Activated T-helper 1 cell treated with anti-CD3 and anti-CD28 coated beads, Interleukin-12 subunit alpha, Interleukin-12 subunit beta, Interleukin-2, Interleukin-4 antibody, amounts not matched to agents 30 ng/mL and 10 ng/mL and 1 ng/mL, durations not matched to agents 14 hours and 24 hours and 36 hours (primary cell): ENCODE measurements around the gene PTCRA. TPM values are rescaled to one million over a fixed set of nuclear protein-coding genes. Genes with fewer than 3 reads are reported as not detected.

Source experiments
- DNase-seq: peaks from one replicate; pipeline ENCODE4 v3.0.0; 2021; ENCODE audit warnings: low spot score
- H3K27ac Mint-ChIP-seq: one replicate; pipeline ENCODE4 v1.8.0; 2021; ENCODE audit warnings: mild to moderate bottlenecking, mixed read lengths
- H3K27me3 Mint-ChIP-seq: one replicate; pipeline ENCODE4 v1.8.0; 2022; ENCODE audit warnings: mild to moderate bottlenecking, moderate library complexity, mixed read lengths; ENCODE audit not compliant: insufficient read depth
- H3K36me3 Mint-ChIP-seq: one replicate; pipeline ENCODE4 v1.8.0; 2021; ENCODE audit warnings: low read depth, mixed read lengths
- H3K4me1 Mint-ChIP-seq: one replicate; pipeline ENCODE4 v1.8.0; 2021; ENCODE audit warnings: low read depth, mixed read lengths
- H3K4me3 Mint-ChIP-seq: one replicate; pipeline ENCODE4 v1.8.0; 2021; ENCODE audit warnings: mild to moderate bottlenecking, moderate library complexity, mixed read lengths
- H3K9me3 Mint-ChIP-seq: one replicate; pipeline ENCODE4 v1.8.0; 2021; ENCODE audit warnings: mixed read lengths
- intact Hi-C: fragments of 100-400 bp; cut with micrococcal nuclease; formaldehyde crosslinking; loops from one replicate; pipeline ENCODE4 v1.15.1; 2024
- total RNA-seq: library from RNA; stranded (reverse); gene quantifications from 2 replicates; pipeline ENCODE4 v1.2.3, GENCODE V29; 2022

PTCRA gene
- total RNA-seq, 1 donor from 2014 or later, result not detected

DNA sequence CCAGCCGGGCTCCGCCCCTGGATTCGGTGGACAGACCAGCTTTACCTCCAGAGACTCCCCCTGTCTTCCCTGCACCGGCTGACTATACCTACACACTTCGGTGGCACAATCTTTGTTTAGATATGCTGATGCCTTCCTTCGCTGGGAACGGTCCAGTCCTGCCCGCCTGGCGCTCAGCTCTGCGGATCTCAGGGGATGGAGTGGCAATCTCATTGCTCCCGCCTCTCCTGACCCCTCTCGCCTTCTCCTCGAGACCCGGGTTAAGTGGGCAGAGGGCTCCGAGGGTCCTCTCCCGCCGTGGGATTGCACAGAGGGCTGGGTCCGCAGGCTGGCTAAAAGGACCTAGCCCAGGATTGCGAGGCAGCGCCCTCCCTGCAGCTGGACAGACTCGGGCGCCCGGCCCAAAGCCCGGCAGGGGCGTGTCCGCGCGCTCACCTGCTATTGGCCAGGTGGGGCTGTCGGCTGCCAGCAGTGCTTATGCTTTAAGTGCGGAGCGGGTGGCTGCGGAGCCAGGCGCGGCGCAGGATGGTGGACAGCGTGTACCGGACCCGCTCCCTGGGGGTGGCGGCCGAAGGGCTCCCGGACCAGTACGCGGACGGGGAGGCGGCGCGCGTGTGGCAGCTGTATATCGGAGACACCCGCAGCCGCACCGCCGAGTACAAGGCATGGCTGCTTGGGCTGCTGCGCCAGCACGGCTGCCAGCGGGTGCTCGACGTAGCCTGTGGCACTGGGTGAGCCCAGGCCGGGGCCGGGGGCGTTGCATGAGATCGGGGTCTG, 44.6 kb downstream of the PTCRA start, which contains the start of gene GNMT:
TSS of gene GNMT (plus strand) at position 512 of the 777 bp plus-strand sequence. CDS start at position 526, 14 bp downstream.
- DNase-seq, result peak; percentile 11
- peaks cover 18% of the 10 kb centered on the region for H3K27me3 Mint-ChIP-seq
- H3K4me3 Mint-ChIP-seq, result peak within 1 kb of the TSS; percentile 49
- H3K36me3 Mint-ChIP-seq, result peaks cover 13% of the 10 kb centered on the region
- H3K27ac Mint-ChIP-seq, result no peak within 1 kb of the TSS
- peaks cover 18% of the 10 kb centered on the region for H3K4me1 Mint-ChIP-seq
- no peaks in the 10 kb centered on the region for H3K9me3 Mint-ChIP-seq
- intact Hi-C loops, result loop anchor here (1.0 to 5.0 kb wide), 2 partner anchors 19 to 58 kb away; partner anchors contain the start of gene PEX6

DNA sequence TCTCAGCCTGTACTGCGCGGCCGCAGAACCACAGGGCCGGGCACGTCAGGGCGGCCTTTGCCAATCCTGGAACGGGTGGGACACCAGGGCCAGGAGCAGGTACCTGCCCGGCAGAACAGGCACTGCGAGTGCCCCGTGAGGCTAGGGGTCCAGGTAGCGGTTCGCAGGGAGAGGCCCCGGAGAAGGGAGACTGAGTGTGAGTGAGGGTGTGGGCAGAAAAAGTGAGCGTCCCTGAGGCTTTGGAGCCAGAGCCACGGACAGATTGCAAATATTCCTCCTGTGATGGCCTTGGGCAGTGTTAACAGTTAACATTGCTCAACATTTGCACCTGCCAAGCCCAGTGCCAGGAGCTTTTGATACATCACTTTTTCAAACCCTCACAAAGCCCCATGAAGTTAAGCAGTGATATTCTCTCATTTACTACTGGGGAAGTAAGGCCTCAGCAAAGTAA, 45.2 kb downstream of the PTCRA start:
- H3K27me3 Mint-ChIP-seq, result peaks cover 18% of the 10 kb centered on the region
- H3K27ac Mint-ChIP-seq, result no peak overlapping the region
- no peak for DNase-seq
- peaks cover 13% of the 10 kb centered on the region for H3K36me3 Mint-ChIP-seq
- H3K4me1 Mint-ChIP-seq, result peaks cover 18% of the 10 kb centered on the region
- H3K4me3 Mint-ChIP-seq, result no peak overlapping the region
- intact Hi-C loops, result loop anchor here (5.0 kb wide), 1 partner anchor 59 kb away; no protein-coding TSS in a partner anchor
- H3K9me3 Mint-ChIP-seq, result no peaks in the 10 kb centered on the region

DNA sequence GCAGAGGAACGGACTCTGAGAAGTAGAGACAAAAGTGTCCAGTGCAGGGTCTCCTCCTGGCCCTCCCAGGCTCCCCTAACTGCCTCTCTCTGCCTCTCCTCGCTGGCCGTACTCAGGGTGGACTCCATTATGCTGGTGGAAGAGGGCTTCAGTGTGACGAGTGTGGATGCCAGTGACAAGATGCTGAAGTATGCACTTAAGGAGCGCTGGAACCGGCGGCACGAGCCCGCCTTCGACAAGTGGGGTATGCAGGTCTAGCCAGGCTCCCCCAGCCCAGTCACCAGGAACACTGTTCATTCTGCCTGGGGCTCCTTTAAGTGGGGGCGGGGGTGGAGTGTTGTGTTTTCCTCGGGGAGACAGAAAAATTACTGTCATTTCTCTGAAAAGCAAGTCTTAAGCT, 46.2 kb downstream of the PTCRA start:
- DNase-seq, result no peak
- Mint-ChIP-seq H3K4me1 (peaks cover 18% of the 10 kb centered on the region), H3K9me3 (no peaks in the 10 kb centered on the region), H3K4me3 (no peak overlapping the region), H3K27ac (no peak overlapping the region), H3K27me3 (peaks cover 18% of the 10 kb centered on the region), H3K36me3 (peaks cover 13% of the 10 kb centered on the region)
- intact Hi-C loops, result loop anchor here (5.0 kb wide), 1 partner anchor 60 kb away; no protein-coding TSS in a partner anchor

DNA sequence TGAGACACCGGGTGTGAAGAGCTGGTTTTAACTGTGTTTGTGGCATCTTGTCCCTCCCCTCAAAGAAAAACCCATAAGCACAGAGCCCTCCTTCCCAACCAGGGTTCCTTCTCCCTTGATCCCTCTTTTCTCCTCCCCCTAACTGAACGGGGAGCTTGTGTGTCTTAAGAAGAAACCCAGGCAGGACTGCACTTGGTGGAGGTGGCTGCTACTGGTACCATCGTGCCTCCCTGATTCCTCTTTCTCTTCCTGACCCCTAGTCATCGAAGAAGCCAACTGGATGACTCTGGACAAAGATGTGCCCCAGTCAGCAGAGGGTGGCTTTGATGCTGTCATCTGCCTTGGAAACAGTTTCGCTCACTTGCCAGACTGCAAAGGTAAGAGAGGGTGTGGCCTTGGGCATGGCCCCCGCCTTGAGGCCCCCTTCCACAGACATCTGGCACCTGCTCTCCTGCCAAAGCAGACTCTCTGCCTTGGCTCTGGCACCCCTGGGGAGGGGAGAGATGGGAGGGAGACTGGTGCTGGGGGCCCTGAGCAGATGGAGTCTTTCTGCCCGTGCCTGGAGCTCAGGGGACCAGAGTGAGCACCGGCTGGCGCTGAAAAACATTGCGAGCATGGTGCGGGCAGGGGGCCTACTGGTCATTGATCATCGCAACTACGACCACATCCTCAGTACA, 46.8 kb downstream of the PTCRA start:
- Mint-ChIP-seq H3K27ac (no peak overlapping the region), H3K4me1 (peaks cover 18% of the 10 kb centered on the region), H3K36me3 (peaks cover 15% of the 10 kb centered on the region), H3K27me3 (peaks cover 18% of the 10 kb centered on the region), H3K4me3 (no peak overlapping the region), H3K9me3 (no peaks in the 10 kb centered on the region)
- intact Hi-C loops, result loop anchor here (5.0 kb wide), 1 partner anchor 60 kb away; no protein-coding TSS in a partner anchor
- no peak for DNase-seq

DNA sequence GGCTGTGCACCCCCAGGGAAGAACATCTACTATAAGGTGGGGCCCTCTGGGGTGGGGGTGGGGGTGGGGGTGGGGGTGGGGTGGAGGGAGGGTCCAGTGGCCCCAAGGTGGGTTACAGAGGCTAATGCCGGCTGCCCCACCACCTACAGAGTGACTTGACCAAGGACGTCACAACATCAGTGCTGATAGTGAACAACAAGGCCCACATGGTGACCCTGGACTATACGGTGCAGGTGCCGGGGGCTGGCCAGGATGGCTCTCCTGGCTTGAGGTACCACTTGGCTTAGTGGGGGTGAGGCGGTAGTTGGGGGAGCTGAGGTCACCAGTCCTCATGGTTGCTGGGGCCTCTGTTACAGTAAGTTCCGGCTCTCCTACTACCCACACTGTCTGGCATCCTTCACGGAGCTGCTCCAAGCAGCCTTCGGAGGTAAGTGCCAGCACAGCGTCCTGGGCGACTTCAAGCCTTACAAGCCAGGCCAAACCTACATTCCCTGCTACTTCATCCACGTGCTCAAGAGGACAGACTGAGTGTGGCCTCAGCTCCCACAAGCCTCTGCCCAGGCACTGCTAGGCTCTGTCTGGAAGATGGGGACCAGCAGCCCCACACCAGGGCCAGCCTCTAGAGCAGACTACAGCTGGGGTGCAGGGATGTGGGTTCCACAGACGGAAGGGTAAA, 47.5 kb downstream of the PTCRA start:
- no peak for DNase-seq
- Mint-ChIP-seq H3K27me3 (peaks cover 18% of the 10 kb centered on the region), H3K36me3 (peaks cover 18% of the 10 kb centered on the region), H3K4me1 (peaks cover 18% of the 10 kb centered on the region), H3K9me3 (no peaks in the 10 kb centered on the region), H3K27ac (no peak overlapping the region), H3K4me3 (no peak overlapping the region)
- intact Hi-C loops, result loop anchor here (5.0 kb wide), 1 partner anchor 61 kb away; no protein-coding TSS in a partner anchor

DNA sequence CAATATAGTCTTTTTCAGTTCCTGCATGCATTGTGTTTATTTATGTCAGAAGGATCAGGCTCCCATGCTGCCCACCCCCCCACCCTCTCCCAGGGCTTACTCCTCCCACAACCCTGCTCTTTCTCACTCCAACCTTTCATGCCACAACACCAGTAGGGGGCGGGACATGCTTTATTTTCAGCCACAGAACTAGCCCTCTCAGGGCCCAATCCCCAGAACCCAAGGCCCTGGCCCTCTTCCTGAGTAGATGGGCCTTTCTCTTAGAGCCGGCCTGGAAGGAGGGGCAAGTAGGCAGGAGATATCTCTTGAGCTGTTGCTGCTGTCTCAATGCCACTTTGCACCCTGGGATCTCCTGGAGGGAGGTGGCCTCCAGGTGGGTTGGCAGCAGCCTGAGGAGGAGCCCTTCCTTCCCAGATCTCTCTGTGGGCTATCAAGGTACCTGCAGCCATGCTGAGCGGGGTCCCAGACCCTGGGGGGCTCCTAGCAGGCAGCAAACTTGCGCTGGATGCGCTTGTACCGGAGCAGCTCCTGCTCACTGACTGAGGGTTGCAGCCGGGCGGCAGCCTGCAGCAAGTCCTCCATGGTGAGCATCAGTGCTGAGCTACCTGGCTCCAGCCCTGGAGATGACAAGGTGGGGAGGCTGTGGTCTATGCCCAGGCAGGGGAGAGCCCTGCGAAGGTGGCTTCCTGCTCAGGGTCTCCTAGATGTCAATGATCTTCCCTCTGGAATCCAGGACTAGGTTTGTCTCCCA, 48.2 kb downstream of the PTCRA start:
- H3K9me3 Mint-ChIP-seq, result no peaks in the 10 kb centered on the region
- no peak overlapping the region for H3K27ac Mint-ChIP-seq
- H3K4me1 Mint-ChIP-seq, result peaks cover 18% of the 10 kb centered on the region
- H3K4me3 Mint-ChIP-seq, result no peak overlapping the region
- peaks cover 21% of the 10 kb centered on the region for H3K36me3 Mint-ChIP-seq
- intact Hi-C loops, result loop anchor here (5.0 kb wide), 1 partner anchor 62 kb away; no protein-coding TSS in a partner anchor
- DNase-seq, result no peak
- peaks cover 18% of the 10 kb centered on the region for H3K27me3 Mint-ChIP-seq

DNA sequence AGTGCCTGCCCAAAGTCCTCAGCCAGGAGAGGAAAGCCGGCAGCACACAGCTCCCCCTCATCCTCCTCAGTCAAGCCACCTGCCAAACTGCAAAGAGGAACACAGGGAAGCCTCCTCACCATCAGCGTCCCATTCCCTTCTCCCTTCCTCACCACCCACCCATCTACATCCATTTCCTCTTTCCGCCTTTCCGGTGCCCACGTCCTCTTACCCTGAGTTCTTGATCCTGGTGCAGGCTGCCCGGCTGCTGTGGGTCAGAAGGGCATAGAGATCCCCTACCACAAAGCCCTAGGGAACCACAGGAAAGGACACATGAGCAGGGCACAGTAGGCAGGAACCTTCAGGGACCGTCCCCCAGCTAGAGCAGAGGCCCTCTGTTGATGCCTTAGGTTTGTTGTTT, 50.7 kb downstream of the PTCRA start:
- no peak for DNase-seq
- Mint-ChIP-seq H3K9me3 (no peaks in the 10 kb centered on the region), H3K27me3 (no peaks in the 10 kb centered on the region), H3K4me3 (no peak overlapping the region), H3K36me3 (peaks cover 24% of the 10 kb centered on the region), H3K4me1 (peaks cover 11% of the 10 kb centered on the region), H3K27ac (no peak overlapping the region)
- intact Hi-C loops, result no loop called here

DNA sequence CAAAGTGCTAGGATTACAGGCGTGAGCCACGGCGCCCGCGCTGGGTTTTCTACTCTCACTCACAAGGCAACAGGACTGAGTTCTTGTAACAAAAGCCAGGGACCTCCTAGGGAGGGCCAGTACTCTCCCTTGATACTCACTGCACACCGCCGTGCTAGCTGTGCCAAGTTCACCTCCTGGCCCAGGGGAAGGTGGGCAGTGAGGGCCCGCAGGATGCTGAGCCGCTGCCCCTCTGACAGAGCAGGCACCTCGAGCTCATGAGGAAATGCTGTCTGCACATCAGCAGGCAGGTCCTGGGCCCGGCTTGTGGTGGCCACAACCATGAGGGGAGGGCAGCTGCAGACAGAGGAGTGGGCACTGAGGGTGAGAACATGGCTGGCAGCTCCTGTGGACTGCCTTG, 51.4 kb downstream of the PTCRA start:
- DNase-seq, result no peak
- intact Hi-C loops, result no loop called here
- Mint-ChIP-seq H3K4me1 (peaks cover 11% of the 10 kb centered on the region), H3K36me3 (peaks cover 20% of the 10 kb centered on the region), H3K27ac (peak overlapping the region; percentile 23), H3K27me3 (no peaks in the 10 kb centered on the region), H3K4me3 (no peak overlapping the region), H3K9me3 (no peaks in the 10 kb centered on the region)

DNA sequence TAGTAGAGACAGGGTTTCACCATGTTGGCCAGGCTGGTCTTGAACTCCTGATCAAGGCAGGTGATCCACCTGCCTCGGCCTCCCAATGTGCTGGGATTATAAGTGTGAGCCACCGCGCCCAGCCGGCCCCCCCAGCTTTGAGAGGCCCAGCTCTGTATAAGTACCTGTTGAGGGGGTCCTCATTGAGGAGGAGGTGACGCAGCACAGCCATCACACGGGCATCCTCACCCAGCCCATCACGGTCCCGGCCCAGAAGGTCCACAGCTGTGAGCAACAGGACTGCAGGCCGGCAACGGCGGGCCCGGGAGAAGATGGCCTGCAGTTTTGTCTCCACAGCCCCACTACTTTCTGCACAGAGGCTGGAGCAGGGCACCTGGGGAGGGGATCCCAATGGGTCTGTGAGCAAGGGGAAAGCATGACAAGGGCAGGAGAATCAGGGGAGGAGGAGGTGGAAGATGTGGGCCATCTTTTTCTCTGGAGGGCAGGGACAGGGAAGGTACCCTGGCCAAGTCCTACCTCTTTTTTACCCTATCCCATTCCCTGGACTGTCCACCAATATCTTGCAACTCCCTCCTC, 52.4 kb downstream of the PTCRA start:
- intact Hi-C loops, result no loop called here
- H3K27me3 Mint-ChIP-seq, result no peaks in the 10 kb centered on the region
- H3K9me3 Mint-ChIP-seq, result no peaks in the 10 kb centered on the region
- H3K27ac Mint-ChIP-seq, result no peak overlapping the region
- peaks cover 15% of the 10 kb centered on the region for H3K36me3 Mint-ChIP-seq
- DNase-seq, result no peak
- H3K4me3 Mint-ChIP-seq, result no peak overlapping the region
- peaks cover 6% of the 10 kb centered on the region for H3K4me1 Mint-ChIP-seq

DNA sequence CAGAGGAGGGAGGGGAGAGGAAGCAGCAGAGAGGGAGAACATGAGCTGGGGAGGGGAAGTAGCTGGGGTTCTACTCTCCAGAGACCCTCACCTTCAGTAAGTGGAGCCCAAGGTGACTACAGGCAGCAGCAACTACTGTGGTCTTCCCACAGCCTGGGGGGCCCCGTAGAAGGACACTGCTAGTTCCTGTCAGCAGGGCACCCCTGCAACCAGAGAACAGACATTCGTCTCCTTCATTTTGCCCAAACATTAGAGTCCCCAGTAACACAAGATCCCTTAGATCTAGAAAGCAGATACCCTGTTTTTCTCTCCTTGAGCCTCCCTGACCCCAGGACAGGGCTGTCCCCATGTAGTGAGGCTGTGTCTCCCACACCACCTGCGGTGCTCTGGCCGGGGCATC, 52.9 kb downstream of the PTCRA start:
- intact Hi-C loops, result no loop called here
- Mint-ChIP-seq H3K27ac (no peak overlapping the region), H3K4me1 (peaks cover 6% of the 10 kb centered on the region), H3K36me3 (peaks cover 18% of the 10 kb centered on the region), H3K4me3 (no peak overlapping the region), H3K27me3 (no peaks in the 10 kb centered on the region), H3K9me3 (no peaks in the 10 kb centered on the region)
- no peak for DNase-seq

DNA sequence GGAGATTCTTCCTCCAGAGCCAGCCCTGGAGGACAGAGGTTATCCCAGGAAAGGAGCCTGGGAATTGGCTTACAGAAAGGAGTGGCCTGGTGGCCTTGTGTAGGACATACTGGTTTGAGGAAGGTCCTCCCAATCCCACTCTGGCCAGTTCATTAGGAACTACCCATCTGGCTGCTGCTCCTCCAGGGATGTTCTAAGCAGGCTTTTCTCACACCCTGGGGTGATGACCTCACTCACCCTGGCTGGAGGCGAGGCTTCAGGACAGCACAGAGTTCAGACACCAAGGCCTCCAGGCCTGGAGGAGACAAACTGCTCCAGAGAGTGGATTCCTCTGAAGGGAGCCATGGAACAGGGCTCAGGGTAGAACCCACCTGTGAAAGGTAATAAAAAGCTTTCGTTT, 53.6 kb downstream of the PTCRA start:
- Mint-ChIP-seq H3K9me3 (no peaks in the 10 kb centered on the region), H3K4me3 (no peak overlapping the region), H3K27ac (no peak overlapping the region), H3K4me1 (peaks cover 6% of the 10 kb centered on the region), H3K36me3 (peaks cover 20% of the 10 kb centered on the region), H3K27me3 (no peaks in the 10 kb centered on the region)
- intact Hi-C loops, result no loop called here
- DNase-seq, result no peak

DNA sequence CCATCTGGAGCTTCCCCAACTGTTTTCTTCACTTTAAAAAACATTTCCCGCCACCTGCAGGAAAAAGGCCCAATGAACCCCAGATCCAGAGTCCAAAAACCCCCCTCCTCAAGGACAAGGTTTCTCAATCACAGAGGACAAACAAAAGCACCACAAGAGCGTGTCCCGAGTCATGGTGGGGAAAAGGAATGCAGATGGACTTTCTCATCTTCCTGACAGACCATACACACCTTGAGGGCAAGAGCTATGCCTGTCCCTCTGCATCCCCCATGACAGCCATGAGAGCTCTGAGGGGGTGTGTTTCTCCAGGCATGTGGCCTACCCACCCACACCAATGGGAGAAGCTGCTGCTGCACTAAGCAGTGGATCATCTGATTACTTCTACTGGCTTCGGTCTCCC, 54.1 kb downstream of the PTCRA start:
- no peak overlapping the region for H3K4me3 Mint-ChIP-seq
- DNase-seq, result no peak
- H3K36me3 Mint-ChIP-seq, result peaks cover 20% of the 10 kb centered on the region
- intact Hi-C loops, result no loop called here
- no peaks in the 10 kb centered on the region for H3K27me3 Mint-ChIP-seq
- H3K27ac Mint-ChIP-seq, result peak overlapping the region; percentile 23
- peaks cover 6% of the 10 kb centered on the region for H3K4me1 Mint-ChIP-seq
- H3K9me3 Mint-ChIP-seq, result no peaks in the 10 kb centered on the region
